HFFc6 (cell line): ENCODE results near the gene DZIP1. TPM values are rescaled to one million over a fixed set of nuclear protein-coding genes. Genes with fewer than 3 reads are reported as not detected.

Experiments used
- DNase-seq: peaks from one replicate; pipeline ENCODE4 v3.0.0-alpha.2; 2018
- H3K27ac Mint-ChIP-seq: 2 replicates; pipeline ENCODE4 v1.8.0; 2020; ENCODE audit warnings: mild to moderate bottlenecking, mixed read lengths
- H3K27me3 Mint-ChIP-seq: 2 replicates; pipeline ENCODE4 v1.8.0; 2021; ENCODE audit warnings: mild to moderate bottlenecking, moderate library complexity, mixed read lengths; ENCODE audit not compliant: insufficient read depth
- H3K36me3 Mint-ChIP-seq: 2 replicates; pipeline ENCODE4 v1.8.0; 2021; ENCODE audit warnings: low read depth, mixed read lengths
- H3K4me1 Mint-ChIP-seq: 2 replicates; pipeline ENCODE4 v1.8.0; 2020; ENCODE audit warnings: low read depth, mixed read lengths
- H3K4me3 Mint-ChIP-seq: 2 replicates; pipeline ENCODE4 v1.8.0; 2020; ENCODE audit warnings: mild to moderate bottlenecking, moderate library complexity, mixed read lengths
- H3K9me3 Mint-ChIP-seq: 2 replicates; pipeline ENCODE4 v1.8.0; 2020; ENCODE audit warnings: mild to moderate bottlenecking, mixed read lengths
- CTCF ChIP-seq: fragments of 200-600 bp; sonication (generic); IDR thresholded peaks from 2 replicates; pipeline ENCODE4 v1.5.0; 2021; ENCODE audit warnings: antibody characterized with exemption, mild to moderate bottlenecking
- total RNA-seq, 6 experiments: library from RNA; stranded (reverse); fragmentation: NEBNext Ultra II Directional; extraction: Animal tissue kit (Norgen Biotek cat#: 25700); gene quantifications; 2 replicates in 1 of 6; 3 replicates in 5 of 6; pipeline ENCODE4 v1.2.3, GENCODE V29; 2021

The DZIP1 gene
- total RNA-seq, 6 experiments from 2014 or later: 39.3 to 43.8 (median 42.0) TPM

- Mint-ChIP-seq H3K36me3 (peaks cover 74% of the 10 kb centered on the region), H3K27me3 (no peaks in the 10 kb centered on the region; the same call in 1 of the 2 replicates), H3K9me3 (no peaks in the 10 kb centered on the region), H3K4me1 (peaks cover 45% of the 10 kb centered on the region), H3K4me3 (no peak overlapping the region), H3K27ac (peak overlapping the region; percentile 87)
- TF ChIP-seq CTCF: no peak
- no peak for DNase-seq
Measured at GRCh38 chr13:95628488-95628887, 16.0 kb downstream of the DZIP1 start.

GRCh38 chr13:95627590-95627989 lies 16.9 kb downstream of the DZIP1 start:
- no peak for TF ChIP-seq CTCF
- Mint-ChIP-seq H3K36me3 (peaks cover 74% of the 10 kb centered on the region), H3K9me3 (no peaks in the 10 kb centered on the region), H3K4me3 (0 out of 2 replicates have a peak overlapping the region, but pooled peaks have one; percentile 18), H3K27ac (peak overlapping the region; percentile 87), H3K27me3 (no peaks in the 10 kb centered on the region), H3K4me1 (peaks cover 45% of the 10 kb centered on the region)
- peak; percentile 58 for DNase-seq

- no peak for DNase-seq
- Mint-ChIP-seq H3K9me3 (no peaks in the 10 kb centered on the region), H3K27ac (peak overlapping the region; percentile 87), H3K27me3 (no peaks in the 10 kb centered on the region), H3K36me3 (peaks cover 66% of the 10 kb centered on the region), H3K4me1 (peaks cover 45% of the 10 kb centered on the region), H3K4me3 (no peak overlapping the region)
- no peak for TF ChIP-seq CTCF
Measured at GRCh38 chr13:95626768-95627167, 17.7 kb downstream of the DZIP1 start.

- no peaks in the 10 kb centered on the region for H3K9me3 Mint-ChIP-seq
- H3K4me1 Mint-ChIP-seq: peaks cover 46% of the 10 kb centered on the region
- no peak overlapping the region for H3K27ac Mint-ChIP-seq
- H3K4me3 Mint-ChIP-seq: no peak overlapping the region
- peaks cover 55% of the 10 kb centered on the region for H3K36me3 Mint-ChIP-seq
- H3K27me3 Mint-ChIP-seq: no peaks in the 10 kb centered on the region
- DNase-seq: peak; percentile 40
- TF ChIP-seq CTCF: peak; percentile 87
Measured at GRCh38 chr13:95624020-95624419, 20.5 kb downstream of the DZIP1 start.

GRCh38 chr13:95623141-95623540 lies 21.4 kb downstream of the DZIP1 start:
- TF ChIP-seq CTCF: no peak
- Mint-ChIP-seq H3K27ac (no peak overlapping the region), H3K36me3 (peaks cover 56% of the 10 kb centered on the region), H3K9me3 (no peaks in the 10 kb centered on the region), H3K4me1 (peaks cover 38% of the 10 kb centered on the region), H3K4me3 (no peak overlapping the region), H3K27me3 (no peaks in the 10 kb centered on the region)
- no peak for DNase-seq
